RCC 7860 (cell line): ENCODE measurements around the gene SLC26A11.

Experiments used
- DNase-seq: peaks from one replicate; pipeline ENCODE4 v3.0.0-alpha.2; 2015; ENCODE audit warnings: low spot score
- FAIRE-seq: peaks from 2 replicates; lab custom pipeline; 2012; peaks lifted over from hg19 to GRCh38; lab: Jason Lieb, UNC

Gene SLC26A11

DNA sequence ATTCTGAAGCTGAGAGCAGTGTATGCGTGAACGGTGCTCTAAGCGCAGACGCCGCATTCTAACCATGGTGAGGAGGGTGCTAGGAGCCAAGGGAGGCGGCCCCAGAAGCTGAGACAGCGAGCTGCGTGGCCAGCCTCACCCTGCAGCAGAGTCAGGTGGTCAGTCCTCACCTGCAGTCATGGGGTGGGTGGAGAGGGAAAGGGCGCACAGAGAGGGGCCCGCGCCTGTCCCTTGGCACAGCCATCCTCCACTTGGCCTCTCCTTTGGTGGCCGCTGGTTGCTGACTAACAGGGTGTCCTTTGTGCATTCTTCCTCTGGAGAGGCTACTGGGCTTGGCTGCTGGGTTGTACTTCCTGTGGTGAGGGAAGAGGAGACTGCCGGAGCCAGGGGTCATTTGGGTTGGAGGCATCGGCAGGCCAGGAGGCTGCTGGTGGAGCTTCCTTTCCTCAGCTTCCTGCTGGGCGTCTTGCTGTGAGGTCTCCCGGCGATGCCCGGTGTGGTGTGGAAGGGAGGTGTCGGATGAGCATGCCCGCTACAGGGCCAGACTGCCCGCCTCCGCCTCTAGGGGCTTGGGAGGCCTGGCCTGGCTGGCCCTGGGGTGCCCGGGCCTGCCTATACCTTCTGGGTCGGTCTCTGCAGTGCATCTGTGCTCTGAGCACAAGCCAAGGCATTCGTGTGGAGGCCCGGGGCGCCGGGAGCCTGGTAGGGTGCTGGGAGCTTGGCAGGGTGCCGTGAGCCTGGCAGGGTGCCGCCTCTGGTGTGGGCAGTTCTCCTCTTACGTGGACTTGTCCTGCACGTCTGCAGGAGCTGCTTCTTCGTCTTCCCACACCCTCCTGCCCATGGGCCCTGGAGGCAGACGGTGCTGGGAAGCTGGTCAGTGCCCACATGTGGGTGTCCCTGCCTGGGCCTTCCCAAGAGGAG lies 57.8 kb downstream of the SLC26A11 start:
- peak; percentile 51 for FAIRE-seq
- DNase-seq = peak; percentile 81

DNA sequence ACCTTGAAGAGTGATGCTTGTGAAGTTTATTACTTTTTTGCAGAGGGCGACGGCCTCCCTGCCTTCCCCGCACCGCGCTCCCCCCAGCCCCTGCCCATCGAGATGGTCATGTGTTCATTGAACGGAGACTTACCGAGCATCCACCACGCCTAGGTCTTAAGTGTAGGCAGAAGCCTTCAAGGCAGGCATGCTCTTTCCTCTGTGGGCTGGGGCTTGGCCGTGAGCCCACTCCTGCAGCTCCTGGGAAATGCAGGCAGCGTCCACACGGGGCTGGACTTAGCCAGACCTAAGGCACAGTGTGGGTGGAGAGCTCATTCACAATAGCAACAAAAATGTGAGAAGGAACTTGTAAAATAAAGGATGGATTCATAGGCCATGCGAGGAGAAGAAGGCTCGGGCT lies 59.7 kb downstream of the SLC26A11 start:
- FAIRE-seq = no peak
- no peak for DNase-seq

DNA sequence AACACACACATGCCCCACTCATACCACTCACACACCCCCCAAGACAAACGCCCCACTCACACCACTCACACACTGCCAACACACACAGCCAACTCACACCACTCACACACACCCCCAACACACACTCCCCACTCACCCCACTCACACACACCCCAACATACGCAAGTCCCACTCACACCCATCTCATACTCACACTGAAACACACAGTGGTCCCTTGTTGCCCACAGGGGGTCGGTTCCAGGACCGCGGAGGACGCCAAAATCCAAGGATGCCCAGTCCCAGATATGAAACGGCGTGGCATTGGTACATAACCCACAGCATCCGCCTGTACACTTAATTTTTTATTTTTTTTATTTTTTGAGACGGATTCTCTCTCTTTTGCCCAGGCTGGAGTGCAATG lies 61.3 kb downstream of the SLC26A11 start:
- no peak for DNase-seq
- no peak for FAIRE-seq

DNA sequence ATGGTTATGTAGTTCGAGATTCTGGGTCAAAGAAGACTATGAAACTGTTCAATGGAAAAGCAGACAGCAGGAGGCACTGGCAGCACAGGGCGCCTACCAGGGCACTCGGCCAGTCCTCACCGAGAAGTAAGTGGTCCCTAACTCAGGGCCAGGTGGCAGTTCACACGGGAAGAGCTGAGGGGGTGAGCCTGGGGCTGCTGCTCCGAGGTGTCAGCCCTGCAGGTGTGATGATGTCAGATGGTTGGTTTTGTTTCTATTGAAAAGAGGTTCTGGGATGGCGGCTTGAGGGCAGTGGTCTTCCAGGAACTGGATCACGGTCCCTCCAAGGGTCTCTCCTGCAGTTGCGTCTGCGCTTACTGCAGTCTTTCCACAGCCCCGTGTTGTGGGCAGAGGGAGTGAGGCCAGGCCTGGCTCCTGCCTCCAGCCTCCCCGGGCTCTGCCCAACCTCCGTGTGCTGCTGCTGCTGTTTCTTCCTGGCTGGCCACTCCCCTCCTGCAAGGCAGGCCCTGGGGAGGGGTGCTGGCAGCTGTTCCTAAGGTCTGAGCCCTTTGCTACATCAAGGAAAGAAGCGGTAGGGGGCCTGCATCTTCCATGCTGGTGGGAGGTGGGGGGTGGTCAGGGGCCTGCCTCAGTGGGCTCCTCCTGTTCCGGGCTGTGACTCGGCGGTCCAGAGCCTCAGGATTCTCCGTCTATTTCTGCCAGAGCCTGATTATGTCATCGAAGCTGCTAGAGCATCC lies 63.1 kb downstream of the SLC26A11 start:
- FAIRE-seq (no peak), DNase-seq (no peak)

DNA sequence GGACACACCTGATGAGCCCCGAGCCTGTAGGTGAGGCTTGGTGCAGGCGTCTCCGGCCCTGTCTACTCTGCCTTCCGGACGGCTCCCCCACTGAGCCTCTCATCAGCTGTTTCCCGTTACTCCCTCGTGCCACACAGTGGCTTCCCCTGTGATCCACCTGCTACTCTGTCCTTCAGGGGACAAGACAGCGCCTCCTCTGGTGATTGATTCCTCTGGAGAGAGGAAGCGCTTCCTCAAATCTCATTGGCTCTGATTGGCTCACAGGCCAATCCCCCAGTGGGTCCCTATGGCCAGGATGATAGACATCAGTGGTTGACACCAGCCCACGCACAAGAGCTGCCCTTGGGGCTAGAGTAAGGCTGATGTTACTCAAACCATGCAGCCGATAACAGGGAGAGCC lies 64.4 kb downstream of the SLC26A11 start:
- no peak for DNase-seq
- no peak for FAIRE-seq

DNA sequence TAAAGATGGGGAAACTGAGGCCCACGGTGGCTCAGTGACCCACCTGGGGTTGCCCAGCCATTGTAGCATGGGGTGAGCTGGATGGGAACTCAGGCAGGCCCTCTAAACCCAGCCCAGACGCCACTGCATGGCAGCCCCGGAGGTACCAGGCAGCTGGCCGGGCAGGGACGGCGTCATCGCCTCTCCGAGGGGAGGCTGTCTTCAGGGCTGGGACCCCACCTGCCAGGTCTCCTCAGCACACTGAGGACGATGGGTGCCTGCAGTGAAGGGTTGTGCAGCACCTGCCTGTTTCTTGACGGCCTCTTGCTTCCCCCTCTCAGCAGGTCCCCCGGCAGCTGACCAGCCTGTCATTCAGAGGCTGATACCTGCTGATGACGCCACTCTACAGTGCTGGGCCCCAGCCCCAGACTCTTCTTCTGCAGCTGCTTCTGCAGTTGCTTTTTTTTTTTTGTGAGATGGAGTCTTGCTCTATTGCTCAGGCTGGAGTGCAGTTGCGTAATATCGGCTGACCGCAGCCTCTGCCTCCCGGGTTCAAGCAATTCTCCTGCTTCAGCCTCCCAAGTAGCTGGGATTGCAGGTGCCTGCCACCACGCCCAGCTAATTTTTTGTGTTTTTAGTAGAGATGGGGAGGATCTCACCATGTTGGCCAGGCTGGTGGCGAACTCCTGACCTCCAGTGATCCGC lies 65.2 kb downstream of the SLC26A11 start:
- FAIRE-seq (no peak), DNase-seq (no peak)

DNA sequence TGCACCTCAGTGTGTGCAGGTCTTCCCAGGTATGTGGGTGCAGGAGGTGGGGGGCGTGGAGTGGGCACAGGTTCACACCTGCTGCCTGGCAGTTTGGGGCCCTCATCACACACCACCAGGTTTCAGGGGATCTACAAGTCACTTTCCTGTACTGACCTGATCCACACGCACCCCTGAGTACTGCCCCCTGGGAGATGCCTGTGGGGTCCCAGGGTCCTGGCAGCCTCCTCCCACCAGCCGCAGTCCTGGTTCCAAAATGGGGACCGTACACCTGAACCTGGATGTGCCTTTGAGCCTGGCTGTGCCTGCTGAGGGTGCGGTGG lies 66.4 kb downstream of the SLC26A11 start:
- no peak for DNase-seq
- FAIRE-seq = no peak

DNA sequence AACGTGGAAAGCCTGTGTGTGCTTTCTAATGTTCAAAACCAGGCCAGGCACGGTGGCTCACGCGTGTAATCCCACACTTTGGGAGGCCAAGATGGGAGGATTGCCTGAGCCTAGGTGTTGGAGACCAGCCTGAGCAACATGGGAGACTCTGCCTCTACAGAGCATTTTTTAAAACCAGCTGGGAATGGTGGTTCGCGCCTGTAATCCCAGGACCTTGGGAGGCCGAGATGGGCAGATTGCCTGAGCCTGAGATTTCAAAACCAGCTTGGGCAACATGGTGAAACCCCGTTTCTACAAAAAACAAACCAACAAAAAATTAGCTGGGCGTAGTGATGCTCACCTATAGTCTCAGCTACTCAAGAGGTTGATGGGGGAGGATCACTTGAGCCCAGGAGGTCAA lies 66.8 kb downstream of the SLC26A11 start:
- no peak for FAIRE-seq
- no peak for DNase-seq

DNA sequence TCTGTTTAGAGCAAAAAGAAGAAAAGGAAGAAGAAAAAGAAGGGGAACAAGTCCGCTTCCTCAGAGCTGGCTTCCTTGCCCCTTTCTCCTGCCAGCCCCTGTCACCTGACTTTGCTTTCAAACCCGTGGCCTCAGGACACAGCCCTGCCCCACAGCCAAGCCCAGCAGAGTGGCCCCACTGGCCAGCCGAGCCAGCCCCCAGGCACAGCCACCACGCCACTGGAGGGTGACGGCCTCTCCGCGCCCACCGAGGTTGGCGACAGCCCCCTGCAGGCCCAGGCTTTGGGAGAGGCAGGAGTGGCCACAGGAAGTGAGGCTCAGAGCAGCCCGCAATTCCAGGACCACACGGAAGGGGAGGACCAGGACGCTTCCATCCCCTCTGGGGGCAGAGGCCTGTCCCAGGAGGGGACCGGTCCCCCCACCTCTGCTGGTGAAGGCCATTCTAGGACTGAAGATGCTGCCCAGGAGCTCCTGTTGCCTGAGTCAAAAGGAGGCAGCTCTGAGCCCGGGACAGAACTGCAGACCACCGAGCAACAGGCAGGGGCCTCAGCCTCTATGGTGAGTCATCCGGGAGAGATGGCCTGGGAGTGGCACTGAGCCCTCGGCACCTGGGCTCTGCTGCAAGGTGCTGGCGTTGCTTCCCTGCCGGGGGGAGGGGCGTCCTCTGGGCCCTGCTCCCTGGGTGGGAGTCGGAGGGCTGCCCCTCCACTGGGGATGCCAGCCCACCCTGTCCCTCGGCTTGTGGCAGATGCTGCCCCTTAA lies 67.8 kb downstream of the SLC26A11 start:
- FAIRE-seq (no peak), DNase-seq (no peak)

DNA sequence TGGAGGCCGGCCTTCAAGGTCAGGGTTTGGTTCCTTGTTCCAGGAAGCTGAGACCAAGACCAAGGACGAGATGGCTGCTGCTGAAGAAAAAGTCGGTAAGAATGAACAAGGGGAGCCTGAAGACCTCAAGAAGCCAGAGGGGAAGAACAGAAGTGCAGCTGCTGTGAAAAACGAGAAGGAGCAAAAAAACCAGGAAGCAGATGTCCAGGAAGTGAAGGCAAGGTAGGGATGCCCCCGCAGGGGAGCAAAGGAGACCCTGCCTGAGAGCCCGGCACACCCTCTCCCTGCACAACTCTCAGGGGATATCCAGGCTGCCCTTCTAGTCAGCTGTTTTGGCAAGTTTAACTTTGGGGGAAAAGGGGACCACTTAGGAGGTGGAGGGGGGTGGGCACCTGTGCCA lies 69.4 kb downstream of the SLC26A11 start:
- FAIRE-seq (no peak), DNase-seq (no peak)

DNA sequence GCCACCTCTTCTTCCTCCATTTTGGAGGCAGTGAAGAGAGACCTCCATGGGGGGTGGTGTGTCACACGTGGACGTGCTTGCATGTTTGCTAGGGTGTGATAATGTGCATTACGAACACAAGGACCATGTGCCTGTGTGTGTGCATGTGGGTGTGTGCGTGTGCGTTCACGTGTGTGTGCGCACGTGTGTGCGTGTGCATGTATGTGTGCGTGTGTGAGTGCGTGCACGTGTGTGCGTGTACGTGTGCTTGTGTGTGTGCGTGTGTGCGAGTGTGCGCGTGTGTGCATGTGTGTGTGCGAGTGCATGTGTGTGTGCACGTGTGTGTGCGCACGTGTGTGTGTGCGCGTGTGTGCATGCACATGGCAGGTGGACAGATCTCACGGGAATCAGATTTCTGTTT lies 69.9 kb downstream of the SLC26A11 start:
- no peak for FAIRE-seq
- no peak for DNase-seq

DNA sequence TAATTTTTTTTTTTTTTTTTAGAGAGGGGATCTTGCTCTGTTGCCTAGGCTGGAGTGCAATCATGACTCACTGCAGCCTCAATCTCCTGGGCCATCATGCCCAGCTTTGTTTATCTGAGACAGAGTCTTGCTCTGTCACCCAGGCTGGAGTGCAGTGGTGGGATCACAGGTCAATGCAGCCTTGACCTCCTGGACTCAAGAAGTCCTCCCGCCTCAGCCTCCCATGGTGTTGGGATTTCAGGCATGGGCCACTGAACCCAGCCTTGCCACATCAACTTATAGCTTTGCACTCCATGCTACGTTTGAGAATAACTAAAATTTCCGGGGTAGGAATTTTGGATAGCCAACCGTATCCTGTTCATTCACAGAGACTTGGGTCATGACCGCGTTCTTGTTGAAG lies 71.0 kb downstream of the SLC26A11 start:
- DNase-seq (no peak), FAIRE-seq (no peak)

DNA sequence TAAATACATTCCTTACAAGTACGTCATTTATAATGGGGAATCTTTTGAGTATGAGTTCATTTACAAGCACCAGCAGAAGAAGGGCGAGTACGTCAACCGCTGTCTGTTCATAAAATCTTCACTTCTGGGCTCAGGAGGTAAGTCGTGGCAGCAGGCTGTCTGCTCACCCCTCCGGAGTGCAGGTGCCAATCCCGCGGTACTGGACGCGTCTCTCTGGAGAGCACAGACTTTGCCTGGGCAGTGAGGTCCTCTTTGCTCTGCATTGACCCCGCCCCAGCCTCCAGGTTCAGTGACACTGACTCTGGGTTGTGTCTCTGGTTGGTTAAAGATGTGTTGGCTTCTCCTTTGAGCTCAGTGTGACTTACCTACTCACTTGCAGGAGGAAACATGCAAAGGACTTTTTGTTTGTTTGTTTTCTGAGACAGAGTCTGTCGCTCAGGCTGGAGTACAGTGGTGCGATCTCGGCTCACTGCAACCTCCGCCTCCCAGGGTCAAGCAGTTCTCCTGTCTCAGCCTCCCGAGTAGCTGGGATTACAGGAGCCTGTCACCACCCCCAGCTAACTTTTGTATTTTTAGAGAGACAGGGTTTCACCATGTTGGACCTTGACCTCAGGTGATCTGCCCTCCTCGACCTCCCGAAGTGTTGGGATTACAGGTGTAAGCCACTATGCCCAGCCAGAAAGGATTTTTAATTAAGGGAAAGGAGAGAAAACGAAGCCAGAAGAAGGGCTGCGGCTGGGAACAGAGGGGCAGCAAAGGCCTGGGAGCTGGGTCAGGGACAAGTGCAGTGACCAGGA lies 71.7 kb downstream of the SLC26A11 start:
- no peak for FAIRE-seq

DNA sequence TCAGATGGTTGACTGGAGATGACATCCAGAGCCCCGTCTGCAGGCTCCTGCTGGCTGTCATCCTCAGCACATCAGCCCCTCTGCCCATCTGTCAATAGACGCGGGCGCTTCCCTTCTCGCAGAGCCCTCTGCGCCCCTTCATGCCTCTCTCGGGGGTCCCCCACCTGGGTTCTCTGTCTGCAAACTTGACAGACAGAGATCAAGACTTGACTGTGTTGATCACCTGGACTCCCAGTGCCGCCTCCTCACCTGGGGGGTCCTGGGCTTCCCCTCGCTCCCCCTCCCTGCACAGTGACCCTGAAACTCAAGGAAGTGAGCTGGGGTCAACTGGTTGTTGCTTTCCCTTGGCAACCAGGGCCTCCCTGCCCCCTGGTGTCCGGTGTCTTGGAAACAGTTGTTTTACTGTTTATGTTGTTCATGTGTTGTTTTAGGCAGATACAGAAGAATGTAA lies 72.3 kb downstream of the SLC26A11 start:
- FAIRE-seq (no peak), DNase-seq (no peak)

More for the DNA sequence above, 71.7 kb downstream of the SLC26A11 start:
- no peak for DNase-seq

DNA sequence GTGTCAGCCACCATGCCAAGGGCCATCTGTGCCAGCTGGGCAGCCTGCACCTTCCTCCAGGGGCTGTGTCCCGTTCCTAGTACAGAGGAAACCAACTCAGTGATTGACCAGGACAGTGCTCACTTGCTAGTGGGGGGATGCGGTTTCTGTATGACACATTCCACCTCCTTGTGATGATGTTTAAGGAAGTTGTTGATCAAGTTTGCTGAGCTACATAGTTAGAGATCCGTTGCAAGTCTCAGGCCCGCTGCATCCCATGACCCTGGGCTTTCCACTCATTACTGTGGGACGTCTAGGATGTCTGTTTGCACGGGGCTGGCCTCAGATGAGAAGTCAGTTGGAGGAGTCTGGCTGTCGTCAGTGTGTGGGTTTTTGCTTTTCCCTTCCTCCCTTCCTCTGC lies 74.0 kb downstream of the SLC26A11 start:
- no peak for DNase-seq
- no peak for FAIRE-seq

DNA sequence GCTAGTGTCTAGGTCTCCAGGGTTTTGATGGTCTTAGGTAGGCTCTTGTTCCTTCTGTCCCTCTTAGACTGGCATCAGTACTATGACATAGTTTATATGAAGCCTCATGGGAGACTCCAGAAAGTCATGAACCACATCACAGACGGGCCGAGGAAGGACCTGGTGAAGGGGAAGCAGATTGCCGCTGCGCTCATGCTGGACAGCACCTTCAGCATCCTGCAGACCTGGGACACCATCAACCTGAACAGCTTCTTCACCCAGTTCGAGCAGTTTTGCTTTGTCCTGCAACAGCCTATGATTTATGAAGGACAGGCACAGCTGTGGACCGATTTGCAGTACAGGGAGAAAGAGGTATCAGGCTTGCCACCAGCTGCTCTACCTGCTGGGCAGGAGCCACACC lies 74.4 kb downstream of the SLC26A11 start:
- DNase-seq (no peak), FAIRE-seq (no peak)

DNA sequence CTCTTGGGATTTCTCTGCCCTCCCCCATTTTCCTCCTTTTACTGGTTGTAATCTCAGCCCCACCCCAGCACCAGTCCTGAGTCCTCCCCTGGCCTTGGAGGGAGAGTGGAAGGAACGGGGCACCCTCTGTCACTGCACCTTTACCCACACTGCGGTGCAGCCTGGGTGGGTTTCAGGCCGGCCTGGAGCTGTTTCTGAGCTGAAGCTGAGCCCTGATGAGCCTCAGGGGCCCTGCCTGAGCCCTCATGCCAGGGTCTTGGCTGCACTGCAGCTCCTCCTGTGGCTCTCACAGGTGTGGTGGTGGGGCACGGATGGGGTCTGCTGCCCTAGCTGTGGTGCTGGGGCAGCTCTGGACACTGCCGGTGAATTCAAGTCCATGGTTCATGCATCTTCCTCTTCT lies 74.9 kb downstream of the SLC26A11 start:
- FAIRE-seq = no peak
- DNase-seq = no peak

DNA sequence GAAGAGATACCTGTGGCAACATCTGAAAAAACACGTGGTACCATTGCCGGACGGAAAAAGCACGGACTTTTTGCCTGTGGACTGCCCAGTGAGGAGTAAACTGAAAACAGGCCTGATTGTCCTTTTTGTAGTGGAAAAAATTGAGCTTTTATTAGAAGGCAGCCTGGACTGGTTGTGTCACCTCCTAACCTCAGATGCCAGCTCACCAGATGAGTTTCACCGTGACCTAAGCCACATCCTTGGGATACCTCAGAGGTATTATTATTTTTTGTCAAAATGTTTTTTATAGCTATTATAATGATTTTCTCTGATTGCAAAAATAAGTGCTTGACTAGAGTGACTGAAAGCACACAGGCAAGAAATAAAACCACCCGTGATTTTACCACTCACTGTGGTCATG lies 75.3 kb downstream of the SLC26A11 start:
- DNase-seq = no peak
- no peak for FAIRE-seq

DNA sequence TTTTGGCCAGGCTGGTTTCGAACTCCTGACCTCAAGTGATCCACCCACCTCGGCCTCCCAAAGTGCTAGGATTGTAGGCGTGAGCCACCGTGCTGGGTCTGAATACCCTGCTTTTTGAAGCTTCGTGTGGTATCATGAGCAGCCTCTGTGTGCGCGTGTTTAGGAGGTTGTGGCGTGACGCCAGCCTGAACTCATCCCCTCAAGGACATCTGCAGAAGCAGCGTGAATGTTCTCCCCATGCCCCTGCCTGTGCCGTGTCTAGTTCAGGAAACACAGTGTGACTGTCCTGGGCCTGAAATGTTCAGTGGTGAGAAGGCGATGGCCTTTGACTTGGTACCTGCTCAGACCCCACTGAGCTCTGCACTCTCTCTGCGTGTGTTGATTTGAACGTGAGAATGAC lies 76.0 kb downstream of the SLC26A11 start:
- FAIRE-seq (no peak), DNase-seq (no peak)

DNA sequence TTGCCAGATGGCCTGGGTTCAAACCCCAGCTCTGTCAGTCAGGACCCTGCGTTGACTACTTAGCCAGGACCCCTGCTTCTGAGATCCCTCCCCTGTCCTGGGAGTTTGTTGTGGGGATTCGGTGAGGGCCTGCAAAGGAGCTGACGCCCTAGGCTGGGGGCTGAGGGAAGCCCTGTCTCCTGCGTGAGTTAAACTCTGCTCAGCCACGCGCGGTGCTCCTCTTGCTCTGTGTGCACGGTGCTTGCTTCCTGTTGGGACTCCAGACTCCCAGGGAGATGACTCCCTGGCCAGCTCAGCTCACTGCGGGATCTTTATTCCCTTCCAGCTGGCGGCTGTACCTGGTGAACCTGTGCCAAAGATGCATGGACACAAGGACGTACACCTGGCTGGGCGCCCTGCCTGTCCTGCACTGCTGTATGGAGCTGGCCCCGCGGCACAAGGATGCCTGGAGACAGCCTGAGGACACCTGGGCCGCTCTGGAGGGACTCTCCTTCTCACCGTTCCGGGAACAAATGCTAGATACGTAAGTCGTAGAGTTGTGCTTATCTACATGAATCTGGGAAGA lies 77.9 kb downstream of the SLC26A11 start:
- DNase-seq = no peak
- no peak for FAIRE-seq
